GM12872 (cell line): ENCODE measurements around the gene EYA2.

Experiments used
- TF ChIP-seq, protein P1 (sequence below): IDR thresholded peaks from 3 replicates; pipeline ENCODE4 v1.5.1; 2011; ENCODE audit warnings: low read depth, mild to moderate bottlenecking, low read length, moderate library complexity; ENCODE audit not compliant: insufficient read depth

EYA2 gene

DNA sequence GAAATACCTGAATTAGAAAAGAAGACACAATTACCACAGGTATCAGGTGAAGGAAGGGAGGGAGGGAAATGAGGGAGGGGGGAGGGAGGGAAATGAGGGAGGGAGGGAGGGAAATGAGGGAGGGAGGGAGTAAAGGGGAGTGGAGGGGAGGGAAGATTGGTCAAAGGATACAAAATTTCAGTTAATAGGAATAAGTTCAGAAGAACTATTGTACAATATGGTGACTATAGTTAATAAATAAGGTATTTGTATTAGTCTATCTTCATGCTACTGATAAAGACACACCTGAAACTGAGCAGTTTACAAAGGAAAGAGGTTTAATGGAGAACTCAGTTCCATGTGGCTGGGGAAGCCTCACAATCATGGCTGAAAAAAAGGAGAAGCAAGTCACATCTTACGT is 185.7 kb downstream of the EYA2 start:
- TF ChIP-seq, protein P1, sequence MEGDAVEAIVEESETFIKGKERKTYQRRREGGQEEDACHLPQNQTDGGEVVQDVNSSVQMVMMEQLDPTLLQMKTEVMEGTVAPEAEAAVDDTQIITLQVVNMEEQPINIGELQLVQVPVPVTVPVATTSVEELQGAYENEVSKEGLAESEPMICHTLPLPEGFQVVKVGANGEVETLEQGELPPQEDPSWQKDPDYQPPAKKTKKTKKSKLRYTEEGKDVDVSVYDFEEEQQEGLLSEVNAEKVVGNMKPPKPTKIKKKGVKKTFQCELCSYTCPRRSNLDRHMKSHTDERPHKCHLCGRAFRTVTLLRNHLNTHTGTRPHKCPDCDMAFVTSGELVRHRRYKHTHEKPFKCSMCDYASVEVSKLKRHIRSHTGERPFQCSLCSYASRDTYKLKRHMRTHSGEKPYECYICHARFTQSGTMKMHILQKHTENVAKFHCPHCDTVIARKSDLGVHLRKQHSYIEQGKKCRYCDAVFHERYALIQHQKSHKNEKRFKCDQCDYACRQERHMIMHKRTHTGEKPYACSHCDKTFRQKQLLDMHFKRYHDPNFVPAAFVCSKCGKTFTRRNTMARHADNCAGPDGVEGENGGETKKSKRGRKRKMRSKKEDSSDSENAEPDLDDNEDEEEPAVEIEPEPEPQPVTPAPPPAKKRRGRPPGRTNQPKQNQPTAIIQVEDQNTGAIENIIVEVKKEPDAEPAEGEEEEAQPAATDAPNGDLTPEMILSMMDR: no peak

DNA sequence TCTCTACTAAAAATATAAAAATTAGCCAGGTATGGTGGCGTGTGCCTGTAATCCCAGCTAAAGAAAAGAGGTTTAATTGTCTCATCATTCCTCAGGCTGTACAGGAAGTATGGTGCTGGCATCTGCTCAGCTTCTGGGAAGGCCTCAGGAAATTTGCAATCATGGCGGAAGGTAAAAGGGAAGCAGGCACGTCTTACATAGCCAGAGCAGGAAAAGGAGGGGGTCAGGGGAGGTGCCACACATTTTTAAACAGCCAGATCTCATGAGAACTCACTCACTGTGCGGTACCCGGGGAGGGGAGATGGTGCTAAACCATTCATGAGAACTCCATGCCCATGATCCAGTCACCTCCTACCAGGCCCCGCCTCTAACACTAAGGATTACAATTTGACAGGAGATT is 191.7 kb downstream of the EYA2 start:
- TF ChIP-seq, protein P1: no peak

DNA sequence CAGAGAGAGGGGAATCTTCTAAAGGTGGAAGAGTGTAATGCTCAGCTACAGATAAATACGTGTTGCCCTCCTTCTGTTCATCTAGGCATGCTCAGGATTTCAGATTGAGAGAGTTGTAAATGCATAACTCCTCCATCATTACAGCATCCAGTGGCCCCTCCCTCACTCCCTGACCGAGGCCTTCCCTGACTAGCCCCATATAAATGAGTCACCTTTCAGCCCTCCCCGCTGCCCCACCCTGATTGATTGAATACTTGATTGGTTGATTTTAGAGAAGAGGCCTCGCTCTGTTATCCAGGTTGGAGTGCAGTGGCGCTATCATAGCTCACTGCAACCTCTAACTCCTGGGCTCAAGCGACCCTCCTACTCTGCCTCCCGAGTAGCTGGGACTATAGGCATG is 193.7 kb downstream of the EYA2 start:
- TF ChIP-seq, protein P1: no peak

DNA sequence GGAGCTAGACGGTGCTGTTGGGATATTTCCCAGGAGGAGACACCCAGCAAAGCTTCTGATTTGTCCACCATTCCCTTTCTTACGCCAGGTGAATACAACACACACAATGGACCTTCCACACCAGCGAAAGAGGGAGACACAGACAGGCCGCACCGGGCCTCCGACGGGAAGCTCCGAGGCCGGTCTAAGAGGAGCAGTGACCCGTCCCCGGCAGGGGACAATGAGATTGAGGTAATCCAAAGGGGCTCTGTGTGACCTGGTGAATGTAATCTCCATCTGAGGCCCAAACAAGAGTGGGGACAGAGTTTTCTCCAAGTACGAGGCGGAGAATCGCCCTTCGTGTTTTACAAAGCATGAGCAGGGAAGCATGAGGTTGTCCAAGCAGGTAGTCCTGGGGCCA is 194.5 kb downstream of the EYA2 start:
- TF ChIP-seq, protein P1: no peak

DNA sequence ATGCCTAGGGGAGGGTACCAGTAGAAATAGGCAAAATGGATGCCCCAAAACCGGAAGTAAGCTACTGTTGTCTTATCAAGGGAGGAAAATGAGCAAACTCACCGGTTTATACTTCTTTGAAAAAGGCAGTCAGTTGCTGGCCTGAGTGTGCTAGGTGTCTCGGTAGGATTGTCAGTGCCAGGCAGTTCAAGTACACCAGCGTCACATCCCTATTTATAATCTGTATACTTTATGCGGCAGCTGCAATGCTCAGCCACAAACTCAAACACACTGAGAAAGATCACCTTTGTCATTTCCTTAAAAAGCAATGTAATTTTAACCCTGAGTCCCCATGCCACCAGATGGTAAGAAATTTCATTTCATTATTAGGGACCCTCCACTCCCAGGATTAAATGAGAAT is 196.2 kb downstream of the EYA2 start:
- TF ChIP-seq, protein P1: no peak

DNA sequence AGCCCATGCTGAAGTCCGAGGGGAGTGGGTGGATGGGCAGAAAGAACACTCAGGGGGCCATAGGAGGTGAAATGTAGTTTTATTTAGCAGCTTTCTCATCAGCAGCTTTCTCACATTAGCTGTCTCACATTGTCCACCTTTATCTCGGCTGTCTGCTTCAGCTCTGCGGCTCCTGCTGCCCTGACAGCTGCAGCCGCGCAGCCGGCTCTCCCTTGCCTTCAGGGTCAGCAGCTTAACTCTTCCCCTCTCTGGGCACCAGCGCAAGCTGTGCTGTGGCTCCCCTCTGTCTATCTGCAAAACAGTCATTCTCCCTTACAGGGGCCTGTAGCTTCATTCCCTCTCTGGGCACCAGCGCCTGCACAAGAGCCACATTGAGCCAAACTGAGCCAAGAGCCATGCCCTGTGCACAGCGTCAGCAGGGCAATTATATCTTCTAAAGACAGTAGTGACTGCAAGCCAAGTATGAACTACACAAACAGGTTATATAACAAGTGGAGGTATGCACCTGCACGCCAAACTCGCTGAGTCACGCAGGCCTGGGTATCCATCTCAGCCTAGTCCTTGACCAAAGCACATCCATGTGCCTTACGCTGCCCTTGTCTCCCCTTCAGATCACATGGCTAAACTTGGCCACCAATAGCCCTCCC is 198.8 kb downstream of the EYA2 start:
- TF ChIP-seq, protein P1: no peak

DNA sequence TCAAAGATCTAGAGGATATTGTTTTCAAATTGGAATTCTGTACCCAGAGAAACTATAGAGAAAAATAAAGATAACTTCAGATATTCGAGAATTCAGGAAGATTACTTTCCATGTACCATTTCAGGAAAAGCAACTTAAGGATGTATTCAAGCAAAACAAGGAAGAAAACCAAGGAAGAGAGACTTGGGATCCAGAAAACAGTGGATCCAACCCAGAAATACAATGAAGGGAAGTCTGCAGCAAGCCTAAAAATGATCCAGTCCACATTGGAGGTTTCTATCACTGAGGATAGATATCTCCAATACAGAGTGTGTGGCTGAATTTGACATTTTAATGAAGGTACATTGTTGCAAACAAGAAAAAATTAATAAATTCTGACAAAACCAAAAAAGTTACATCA is 201.0 kb downstream of the EYA2 start:
- TF ChIP-seq, protein P1: no peak
